Stimulated activated CD4-positive, alpha-beta T cell treated with anti-CD3 and anti-CD28 coated beads, TNF-alpha, amount 100 ng/mL, for 4 hours (primary cell): ENCODE results near the gene CORIN.

Experiments
- DNase-seq, 3 experiments: peaks; one replicate each; pipeline ENCODE4 v3.0.0-alpha.2; 2020; ENCODE audit warnings: low read depth in 3 of 3

CORIN gene

GRCh38 chr4:47690611-47691010, 147.3 kb downstream of the CORIN start:
- DNase-seq: no peak

GRCh38 chr4:47686294-47686872, 151.5 kb downstream of the CORIN start:
- DNase-seq: peak; percentile 23 to 35 (median 34)

GRCh38 chr4:47675806-47676205, 162.1 kb downstream of the CORIN start:
- DNase-seq: no peak

GRCh38 chr4:47674144-47674543, 163.7 kb downstream of the CORIN start:
- DNase-seq: no peak

- no peak for DNase-seq
These were observed 165.2 kb downstream of the CORIN start for GRCh38 chr4:47672696-47673095.

GRCh38 chr4:47669946-47670345, 167.9 kb downstream of the CORIN start:
- DNase-seq: no peak

- no peak for DNase-seq
These were observed 169.0 kb downstream of the CORIN start for GRCh38 chr4:47668810-47669408.

- DNase-seq: no peak
These were observed 169.6 kb downstream of the CORIN start for GRCh38 chr4:47668256-47668655.

- DNase-seq: no peak
These were observed 170.3 kb downstream of the CORIN start for GRCh38 chr4:47667552-47667951.

GRCh38 chr4:47664051-47664826, 173.6 kb downstream of the CORIN start:
- no peak for DNase-seq

GRCh38 chr4:47662975-47663374, 174.9 kb downstream of the CORIN start:
- DNase-seq: no peak

- no peak for DNase-seq
These were observed 176.1 kb downstream of the CORIN start for GRCh38 chr4:47661741-47662140.

- DNase-seq: no peak
These were observed 178.5 kb downstream of the CORIN start for GRCh38 chr4:47659342-47659741.

- DNase-seq: no peak
These were observed 182.7 kb downstream of the CORIN start for GRCh38 chr4:47654972-47655693.

GRCh38 chr4:47652092-47652491, 185.8 kb downstream of the CORIN start:
- DNase-seq: no peak

- no peak for DNase-seq
These were observed 186.6 kb downstream of the CORIN start for GRCh38 chr4:47651231-47651630.

- DNase-seq: no peak
These were observed 187.2 kb downstream of the CORIN start for GRCh38 chr4:47650584-47651130.

GRCh38 chr4:47647544-47647943, 190.3 kb downstream of the CORIN start:
- DNase-seq: no peak

- no peak for DNase-seq
These were observed 190.8 kb downstream of the CORIN start for GRCh38 chr4:47647029-47647428.

- DNase-seq: no peak
These were observed 191.5 kb downstream of the CORIN start for GRCh38 chr4:47646372-47646771.

GRCh38 chr4:47643845-47644244, 194.0 kb downstream of the CORIN start:
- no peak for DNase-seq
